D721Med (cell line): ENCODE measurements around the gene LSAMP.

ENCODE experiments used
- DNase-seq: peaks from one replicate; pipeline ENCODE4 v3.0.0; 2011; ENCODE audit warnings: low spot score; ENCODE audit not compliant: insufficient read length
- FAIRE-seq: peaks from 2 replicates; lab custom pipeline; 2011; peaks lifted over from hg19 to GRCh38; lab: Jason Lieb, UNC
- TF ChIP-seq, protein P1 (sequence below): IDR thresholded peaks from 2 replicates; pipeline ENCODE4 v1.5.1; 2012; ENCODE audit warnings: mild to moderate bottlenecking, control low read depth; ENCODE audit not compliant: insufficient read depth; ENCODE audit errors: missing control alignments

LSAMP gene

DNA sequence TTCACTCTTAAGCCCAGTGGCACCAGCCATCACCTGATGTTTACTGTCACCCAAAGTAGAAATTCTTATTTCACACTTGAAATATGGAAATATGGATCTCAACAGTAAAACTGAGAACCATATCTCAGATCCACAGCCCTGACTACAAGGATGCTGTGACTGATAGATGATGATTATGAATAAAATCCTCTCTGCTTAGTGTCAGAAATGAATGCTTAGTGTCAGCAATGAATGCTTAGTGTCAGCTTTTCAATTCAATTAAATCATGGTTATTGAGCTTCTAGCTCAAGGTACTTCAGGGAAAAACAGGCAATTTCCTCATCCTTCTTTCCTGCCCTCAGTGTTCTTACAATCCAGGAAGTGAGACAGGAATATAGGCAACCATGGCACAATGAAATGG, 392.3 kb downstream of the LSAMP start:
- DNase-seq (no peak), FAIRE-seq (no peak)
- TF ChIP-seq, protein P1, sequence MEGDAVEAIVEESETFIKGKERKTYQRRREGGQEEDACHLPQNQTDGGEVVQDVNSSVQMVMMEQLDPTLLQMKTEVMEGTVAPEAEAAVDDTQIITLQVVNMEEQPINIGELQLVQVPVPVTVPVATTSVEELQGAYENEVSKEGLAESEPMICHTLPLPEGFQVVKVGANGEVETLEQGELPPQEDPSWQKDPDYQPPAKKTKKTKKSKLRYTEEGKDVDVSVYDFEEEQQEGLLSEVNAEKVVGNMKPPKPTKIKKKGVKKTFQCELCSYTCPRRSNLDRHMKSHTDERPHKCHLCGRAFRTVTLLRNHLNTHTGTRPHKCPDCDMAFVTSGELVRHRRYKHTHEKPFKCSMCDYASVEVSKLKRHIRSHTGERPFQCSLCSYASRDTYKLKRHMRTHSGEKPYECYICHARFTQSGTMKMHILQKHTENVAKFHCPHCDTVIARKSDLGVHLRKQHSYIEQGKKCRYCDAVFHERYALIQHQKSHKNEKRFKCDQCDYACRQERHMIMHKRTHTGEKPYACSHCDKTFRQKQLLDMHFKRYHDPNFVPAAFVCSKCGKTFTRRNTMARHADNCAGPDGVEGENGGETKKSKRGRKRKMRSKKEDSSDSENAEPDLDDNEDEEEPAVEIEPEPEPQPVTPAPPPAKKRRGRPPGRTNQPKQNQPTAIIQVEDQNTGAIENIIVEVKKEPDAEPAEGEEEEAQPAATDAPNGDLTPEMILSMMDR = no peak

DNA sequence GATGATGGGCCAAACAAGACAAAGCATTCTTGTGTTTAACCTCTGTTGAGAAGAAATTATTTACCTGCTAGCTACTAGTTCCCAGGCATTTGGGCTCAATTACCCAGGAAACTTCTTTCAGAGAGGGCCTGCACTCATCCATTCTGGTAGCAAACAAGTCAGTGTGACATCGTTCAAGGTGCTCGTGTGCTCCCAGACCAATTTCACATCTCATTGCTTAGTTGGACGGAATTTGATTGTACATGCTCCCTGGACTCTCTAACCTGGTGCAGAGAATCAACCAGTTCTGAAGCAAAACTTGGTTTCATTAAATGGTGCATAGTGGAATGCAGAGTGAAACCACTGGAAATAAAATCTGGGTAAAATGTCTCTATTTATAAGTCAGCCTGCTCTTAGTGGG, 392.7 kb downstream of the LSAMP start:
- TF ChIP-seq, protein P1 = no peak
- FAIRE-seq = no peak
- no peak for DNase-seq

DNA sequence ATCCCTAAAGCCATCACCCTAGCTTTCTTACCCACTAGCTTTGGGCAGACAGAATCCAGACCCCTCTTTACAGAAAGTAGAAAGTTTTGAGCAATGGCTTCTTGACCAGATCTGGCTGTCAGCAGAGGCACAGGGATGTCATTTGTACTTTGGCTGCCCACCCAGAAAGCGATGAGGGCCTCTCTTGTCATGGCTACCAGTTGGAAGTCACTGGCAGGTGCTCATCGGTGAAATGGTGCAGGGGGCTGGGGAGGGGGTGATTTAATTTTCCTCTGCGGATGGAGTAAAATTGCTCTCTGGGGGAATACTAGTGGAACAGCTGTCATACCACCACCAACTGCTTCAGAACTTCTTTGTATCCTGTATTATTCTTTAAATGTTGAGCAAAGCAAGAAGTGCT, 393.7 kb downstream of the LSAMP start:
- no peak for FAIRE-seq
- no peak for DNase-seq
- TF ChIP-seq, protein P1 = no peak

DNA sequence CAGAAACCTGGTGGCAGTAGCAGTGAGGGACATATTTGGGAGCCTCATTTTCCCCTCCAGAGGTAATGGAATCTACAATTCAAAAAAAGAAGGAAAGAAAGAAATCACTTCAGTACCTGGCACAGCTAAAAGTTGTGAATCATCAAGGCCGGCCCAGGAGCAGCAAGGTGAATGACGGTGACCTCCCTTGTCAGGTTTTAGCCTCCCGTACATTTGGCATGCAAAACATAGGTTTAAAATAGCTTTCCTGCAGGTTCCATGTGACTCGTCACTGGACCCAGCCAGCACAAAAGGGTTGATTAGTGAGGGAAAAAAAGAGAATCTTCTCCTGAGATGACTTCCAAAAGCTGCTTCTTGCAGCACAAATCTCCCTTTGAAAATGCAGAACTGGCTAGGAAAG, 394.2 kb downstream of the LSAMP start:
- DNase-seq (no peak), FAIRE-seq (no peak)
- TF ChIP-seq, protein P1 = no peak

DNA sequence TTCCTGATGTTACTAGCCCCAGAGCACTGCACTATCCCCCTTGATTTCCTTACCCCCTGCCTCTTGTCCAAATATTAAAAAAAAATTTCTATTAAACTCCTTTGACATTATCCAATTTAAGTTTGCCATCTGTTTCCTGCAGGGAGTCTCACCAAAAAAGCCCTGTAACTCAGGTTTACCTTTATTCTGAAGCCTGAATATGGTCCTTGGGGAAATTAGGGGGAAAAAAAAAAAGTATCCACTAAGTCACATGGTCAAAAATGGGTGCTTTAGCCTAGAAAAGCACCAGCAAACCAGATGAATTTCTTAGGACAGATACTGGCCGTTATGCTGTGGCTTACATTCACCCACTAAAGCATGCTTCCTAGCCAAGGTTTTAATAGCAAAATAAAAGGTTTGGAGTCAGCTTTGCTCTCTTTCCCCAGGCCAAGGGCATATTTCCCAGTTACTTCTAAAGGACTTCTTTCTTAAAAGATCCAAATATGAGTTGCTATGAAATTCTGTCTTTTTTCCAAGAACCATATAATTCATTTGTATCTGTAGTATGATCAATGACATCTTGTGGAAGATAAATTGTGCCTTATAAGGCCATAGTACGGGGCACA, 394.9 kb downstream of the LSAMP start:
- FAIRE-seq = no peak
- TF ChIP-seq, protein P1 = no peak
- no peak for DNase-seq

DNA sequence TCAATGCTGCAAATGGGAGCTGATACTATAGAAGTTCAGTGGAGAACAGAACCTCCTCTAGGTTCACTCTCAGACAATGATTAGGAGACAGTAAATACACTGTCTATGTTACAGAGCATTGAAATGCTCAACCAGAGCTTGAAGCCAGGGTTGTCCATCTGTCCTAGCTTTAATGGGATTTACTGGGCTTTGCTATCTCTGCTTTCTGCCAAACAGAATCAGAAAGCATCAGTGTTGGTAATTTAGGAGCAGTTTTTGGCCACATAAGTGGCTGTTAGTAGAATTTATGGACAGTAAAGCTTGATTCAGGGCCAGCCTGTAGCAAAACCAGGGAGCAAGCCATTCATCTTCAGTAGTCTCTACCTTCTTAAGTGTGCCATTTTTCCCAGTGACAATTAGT, 396.3 kb downstream of the LSAMP start:
- FAIRE-seq = no peak

DNA sequence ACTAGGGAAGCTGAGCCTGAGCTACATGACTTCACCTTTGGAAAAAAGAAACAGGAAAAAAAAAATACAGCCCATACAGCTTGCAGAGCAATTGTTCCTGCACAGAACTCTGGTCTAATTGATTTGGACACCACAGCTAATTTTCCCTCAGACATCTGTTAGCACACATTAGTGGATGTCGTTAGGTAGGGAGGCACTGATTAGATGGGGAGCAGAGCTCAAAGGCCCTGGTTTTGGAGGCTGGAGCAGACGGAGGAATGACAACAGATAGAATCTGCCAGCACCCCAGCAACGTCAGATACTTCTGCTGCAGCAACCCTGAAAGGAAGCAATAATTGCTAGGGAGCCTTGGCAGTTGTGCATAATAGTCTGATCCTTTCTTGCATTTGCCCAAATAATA, 398.9 kb downstream of the LSAMP start:
- FAIRE-seq = no peak
- TF ChIP-seq, protein P1 = no peak

More for the DNA sequence above, 396.3 kb downstream of the LSAMP start:
- TF ChIP-seq, protein P1 = no peak
- no peak for DNase-seq

More for the DNA sequence above, 398.9 kb downstream of the LSAMP start:
- no peak for DNase-seq
